GM21390 (cell line): ENCODE results near the gene RHOBTB3.

Experiments used
- ATAC-seq: cut with Tn5 transposase; IDR thresholded peaks from one replicate; pipeline ENCODE4 v1.9.1; 2021; ENCODE audit not compliant: unreplicated experiment

The RHOBTB3 gene

GRCh38 chr5:95838556-95838955 is 107.4 kb downstream of the RHOBTB3 start:
- ATAC-seq = no peak

DNA sequence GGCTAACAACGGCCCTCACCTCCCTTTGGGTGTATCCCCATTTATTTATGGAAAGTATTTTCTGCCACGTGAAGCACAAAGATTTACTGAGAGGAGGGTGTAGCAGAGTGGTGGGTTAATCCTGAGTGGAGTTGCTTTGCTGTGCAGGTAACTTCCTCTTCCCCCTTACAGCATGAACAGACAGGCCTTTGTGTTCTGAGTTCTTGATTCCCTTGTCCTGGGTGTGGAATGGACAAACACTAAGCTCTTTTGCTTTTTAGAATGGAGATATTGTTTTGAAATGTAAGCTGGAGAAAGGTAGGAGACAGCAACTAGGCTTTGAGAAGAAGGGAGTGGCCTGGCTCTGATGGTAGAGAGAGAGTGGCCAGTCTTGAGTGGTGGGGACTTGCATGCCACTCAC is 108.5 kb downstream of the RHOBTB3 start:
- no peak for ATAC-seq

DNA sequence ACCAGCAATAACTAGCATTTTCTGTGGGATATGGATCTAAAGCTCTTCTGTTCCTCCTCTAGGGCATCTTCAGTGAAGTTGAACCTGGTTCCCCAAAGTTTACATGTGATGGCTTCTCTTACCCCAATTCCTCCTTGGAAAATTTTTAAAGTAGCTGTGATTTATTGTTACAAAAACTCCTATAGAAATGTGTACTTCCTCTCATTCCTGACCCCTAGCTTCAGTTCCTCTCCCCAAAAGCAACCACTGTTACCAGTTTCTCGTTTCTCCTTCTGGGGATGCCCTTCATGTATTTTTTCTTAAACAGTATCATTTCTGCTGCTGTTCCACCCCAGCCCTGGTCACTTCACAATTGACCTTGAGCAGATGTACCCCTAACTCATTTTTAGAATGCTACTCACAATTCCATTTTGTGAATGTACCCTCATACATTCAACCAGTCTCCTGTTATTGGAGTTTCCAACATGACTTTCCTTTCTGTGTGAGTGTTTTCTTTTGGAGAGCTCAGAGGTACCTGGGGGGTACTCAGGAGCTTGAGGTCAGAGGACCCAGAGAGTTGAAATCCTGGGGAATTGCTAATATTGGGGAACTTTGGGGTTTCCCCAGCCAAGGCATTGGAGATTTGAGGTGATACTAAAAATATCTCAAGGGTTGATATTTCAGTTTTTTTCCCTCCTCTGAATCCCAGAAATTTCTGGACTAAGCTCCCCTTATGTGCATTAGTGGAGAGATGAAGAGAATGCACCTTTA is 110.0 kb downstream of the RHOBTB3 start:
- ATAC-seq = no peak

GRCh38 chr5:95841914-95842812 is 111.0 kb downstream of the RHOBTB3 start:
- no peak for ATAC-seq

- ATAC-seq = peak; percentile 92
Measured at GRCh38 chr5:95842854-95843544, 111.9 kb downstream of the RHOBTB3 start.

DNA sequence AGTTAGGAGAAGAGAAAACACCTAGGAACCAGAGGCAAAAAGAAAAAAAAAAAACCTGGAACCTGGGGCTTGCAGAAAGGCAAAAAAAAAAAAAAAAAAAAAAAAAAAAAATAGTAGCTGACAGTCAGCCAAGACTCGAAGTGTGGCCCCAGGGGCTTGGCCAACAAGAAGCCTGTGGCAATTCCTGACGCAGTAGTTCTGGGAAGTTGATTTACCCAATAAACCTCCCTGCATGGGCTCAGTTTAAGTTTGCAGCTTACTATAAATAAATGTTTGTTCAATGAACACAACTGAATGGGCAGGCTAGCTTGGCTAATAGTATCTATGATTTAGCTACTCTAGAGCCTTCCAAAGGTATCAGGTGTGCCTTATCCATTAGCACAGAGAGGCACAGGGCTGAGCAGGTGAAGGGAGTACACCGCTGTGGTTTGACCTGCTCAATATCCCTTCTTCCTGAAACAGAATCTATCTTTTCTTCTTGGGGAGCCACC is 112.6 kb downstream of the RHOBTB3 start:
- no peak for ATAC-seq

- no peak for ATAC-seq
Measured at GRCh38 chr5:95845391-95845790, 114.3 kb downstream of the RHOBTB3 start.
